ENCODE measurements around the gene MEX3A. TPM values are rescaled to one million over a fixed set of nuclear protein-coding genes. Genes with fewer than 3 reads are reported as not detected.

Gene MEX3A
- total and polyA plus RNA-seq, 2 donors (not counting 3 experiments of a cell fraction or from before 2014, with no cell fraction given), result 20.2 to 23.6 TPM

GRCh38 chr1:156114919-156115513, 32.8 kb upstream of the MEX3A start:
- H3K4me1 ChIP-seq (ENCODE audit: control insufficient read depth, extremely low read depth, insufficient read depth, low read length), result peaks cover 30% of the 10 kb centered on the region
- intact Hi-C loops (cut with micrococcal nuclease), result loop anchor here (1.0 kb wide), 4 partner anchors 8 to 18 kb away; no protein-coding TSS in a partner anchor
- FAIRE-seq, result peak; percentile 86

More at GRCh38 chr1:156114919-156115513, 32.8 kb upstream of the MEX3A start:
- Histone ChIP-seq H3K4me3 (replicated peaks in 1 of 3; ENCODE audit: insufficient read depth in 1 of 3, low read depth in 1 of 3, low read length in 3 of 3) (peak overlapping the region; percentile 40 to 97 (median 78)), H3K27me3 (ENCODE audit: control insufficient read depth in 2 of 2, insufficient read depth in 2 of 2, low read length in 2 of 2) (no peaks in the 10 kb centered on the region), H3K9me1 (replicated peaks; ENCODE audit: control insufficient read depth, extremely low read depth, insufficient read depth, low read length) (no peaks in the 10 kb centered on the region), H2AFZ (ENCODE audit: low read depth, low read length) (no peak overlapping the region), H4K20me1 (replicated peaks; ENCODE audit: control insufficient read depth, extremely low read depth, insufficient read depth, low read length) (no peaks in the 10 kb centered on the region), H3K79me2 (ENCODE audit: control insufficient read depth, insufficient read depth, low read length) (peaks cover 53% of the 10 kb centered on the region), H3K9ac (replicated peaks; ENCODE audit: extremely low read depth, insufficient read depth, low read length) (peak overlapping the region; percentile 88), H3K4me2 (ENCODE audit: insufficient read depth, low read length) (peak overlapping the region; percentile 78), H3K9me3 (replicated peaks; ENCODE audit: control insufficient read depth, insufficient read depth, low read length) (no peaks in the 10 kb centered on the region), H3K36me3 (ENCODE audit: control insufficient read depth in 2 of 2, extremely low read depth in 1 of 2, insufficient read depth in 2 of 2, low read length in 2 of 2) (peaks cover 0 to 2% of the 10 kb centered on the region in 2 experiments), H3K27ac (ENCODE audit: insufficient read depth, low read depth, low read length) (peak overlapping the region; percentile 50)
- ChIA-PET POLR2A (interaction anchor here (1.1 to 3.7 kb wide), 6 partner anchors 8 to 18 kb away, joined by 4 to 55 read pairs (median 12); no protein-coding TSS in a partner anchor), CTCF (interaction anchor here (1.4 to 13.3 kb wide), 6 partner anchors 8 to 118 kb away, joined by 4 to 283 read pairs (median 12); no protein-coding TSS in a partner anchor)
- dilution Hi-C loops (cut with MboI; ENCODE audit: extremely low pct_ligation_motif_present, low sequenced_read_pairs), result no loop called here
- TSS peak; percentile 66 for BruUV-seq (replicated peaks)
- DNase-seq (ENCODE audit: low read depth, low spot score), result peak; percentile 38
- TF ChIP-seq POLR2AphosphoS5 (IDR thresholded peaks at IDR 0.05; ENCODE audit: insufficient read depth, low read depth, low read length) (no peak), FOS (IDR thresholded peaks at IDR 0.05; ENCODE audit: borderline replicate concordance, insufficient read depth, low read length) (no peak), CTCF (IDR thresholded peaks at IDR 0.05; ENCODE audit: extremely low read depth in 1 of 2, insufficient read depth in 1 of 2, low read depth in 1 of 2, low read length in 2 of 2) (no peak), MAX (IDR thresholded peaks at IDR 0.05; ENCODE audit: insufficient read depth, insufficient read length) (no peak), EZH2 (IDR thresholded peaks at IDR 0.05; ENCODE audit: borderline replicate concordance, low read depth, low read length, severe bottlenecking) (no peak), POLR2A (IDR thresholded peaks at IDR 0.05; ENCODE audit: low read depth, low read length) (no peak), MYC (IDR thresholded peaks at IDR 0.05; ENCODE audit: low read depth, low read length) (no peak), JUN (IDR thresholded peaks at IDR 0.05; ENCODE audit: borderline replicate concordance, insufficient read depth, insufficient read length, low read depth) (no peak), GATA2 (IDR thresholded peaks at IDR 0.05; ENCODE audit: insufficient read depth, insufficient read length, low read depth, low read length) (no peak)

Data from endothelial cell of umbilical vein (primary cell).